ENCODE results near the gene NDOR1.
"Not testable (repeated sequence)": the region's sequence is repeated elsewhere in the genome, so short reads cannot be mapped to it uniquely, and the experiment has no call there.

NDOR1 gene

GRCh38 chr9:137254624-137255447, 49.3 kb downstream of the NDOR1 start, which contains the start of gene NELFB:
TSS of gene NELFB (plus strand) at chr9:137255327.
- Histone ChIP-seq H3K36me3 (peaks cover 3% of the 10 kb centered on the region; the same call in 1 of the 2 replicates), H3K9me3 (ENCODE audit: severe bottlenecking) (no peaks in the 10 kb centered on the region), H3K27me3 (ENCODE audit: insufficient read depth, low read depth, severe bottlenecking) (no peaks in the 10 kb centered on the region), H3K27ac (peak within 1 kb of the TSS; percentile 88), H3K4me3 (ENCODE audit: low read depth, low read length) (peak within 1 kb of the TSS; percentile 76)
- no peak for TF ChIP-seq CTCF (IDR thresholded peaks at IDR 0.05; ENCODE audit: low read depth, low read length)
- DNase-seq: peak; percentile 84

- no peak for TF ChIP-seq CTCF (IDR thresholded peaks at IDR 0.05; ENCODE audit: low read depth, low read length)
- Histone ChIP-seq H3K9me3 (ENCODE audit: severe bottlenecking) (no peaks in the 10 kb centered on the region), H3K36me3 (peaks cover 3% of the 10 kb centered on the region; the same call in 1 of the 2 replicates), H3K4me3 (ENCODE audit: low read depth, low read length) (peak overlapping the region; percentile 76), H3K27ac (peak overlapping the region; percentile 75), H3K27me3 (ENCODE audit: insufficient read depth, low read depth, severe bottlenecking) (no peaks in the 10 kb centered on the region)
- DNase-seq: peak; percentile 43
Observed at GRCh38 chr9:137255448-137256114, 50.1 kb downstream of the NDOR1 start.

- Histone ChIP-seq H3K36me3 (peaks cover 3% of the 10 kb centered on the region; the same call in 1 of the 2 replicates), H3K27me3 (ENCODE audit: insufficient read depth, low read depth, severe bottlenecking) (no peaks in the 10 kb centered on the region), H3K27ac (no peak overlapping the region), H3K4me3 (ENCODE audit: low read depth, low read length) (no peak overlapping the region), H3K9me3 (ENCODE audit: severe bottlenecking) (no peaks in the 10 kb centered on the region)
- DNase-seq: no peak
- TF ChIP-seq CTCF (IDR thresholded peaks at IDR 0.05; ENCODE audit: low read depth, low read length): no peak
Observed at GRCh38 chr9:137256362-137256761, 50.9 kb downstream of the NDOR1 start.

GRCh38 chr9:137256856-137257255, 51.4 kb downstream of the NDOR1 start:
- Histone ChIP-seq H3K27ac (no peak overlapping the region), H3K4me3 (ENCODE audit: low read depth, low read length) (no peak overlapping the region), H3K9me3 (ENCODE audit: severe bottlenecking) (no peaks in the 10 kb centered on the region), H3K36me3 (peaks cover 3% of the 10 kb centered on the region; the same call in 1 of the 2 replicates), H3K27me3 (ENCODE audit: insufficient read depth, low read depth, severe bottlenecking) (no peaks in the 10 kb centered on the region)
- no peak for DNase-seq
- TF ChIP-seq CTCF (IDR thresholded peaks at IDR 0.05; ENCODE audit: low read depth, low read length): no peak

- not testable (repeated sequence) for H3K27ac ChIP-seq; H3K9me3 ChIP-seq (ENCODE audit: severe bottlenecking); H3K36me3 ChIP-seq; H3K4me3 ChIP-seq (ENCODE audit: low read depth, low read length); DNase-seq; H3K27me3 ChIP-seq (ENCODE audit: insufficient read depth, low read depth, severe bottlenecking)
Observed at GRCh38 chr9:137262173-137262908, 56.8 kb downstream of the NDOR1 start.

- H3K36me3 ChIP-seq: no peaks in the 10 kb centered on the region
Observed at GRCh38 chr9:137262909-137263285, 57.4 kb downstream of the NDOR1 start.

More at GRCh38 chr9:137262909-137263285, 57.4 kb downstream of the NDOR1 start:
- H3K27ac ChIP-seq: no peak overlapping the region
- TF ChIP-seq CTCF (IDR thresholded peaks at IDR 0.05; ENCODE audit: low read depth, low read length): no peak
- no peak overlapping the region for H3K4me3 ChIP-seq (ENCODE audit: low read depth, low read length)
- no peaks in the 10 kb centered on the region for H3K9me3 ChIP-seq (ENCODE audit: severe bottlenecking)
- H3K27me3 ChIP-seq (ENCODE audit: insufficient read depth, low read depth, severe bottlenecking): no peaks in the 10 kb centered on the region
- no peak for DNase-seq
